GM12878 (cell line): ENCODE measurements around the gene REEP1.

ENCODE experiments used
- ESRRA ChIP-seq: IDR thresholded peaks from 2 replicates; pipeline ENCODE4 v1.6.1; 2012; ENCODE audit warnings: mild to moderate bottlenecking, low read length, improper control_type of control experiment
- NFXL1 ChIP-seq: fragments of 450-650 bp; IDR thresholded peaks from 2 replicates; pipeline ENCODE4 v1.6.1; 2017; ENCODE audit warnings: antibody characterized with exemption, mild to moderate bottlenecking, borderline replicate concordance
- POLR2A ChIP-seq: IDR thresholded peaks from 2 replicates; pipeline ENCODE4 v1.6.1; 2011; ENCODE audit warnings: low read depth, mild to moderate bottlenecking, low read length

GRCh38 chr2:86298411-86299390, 38.7 kb downstream of the REEP1 start:
- no peak for TF ChIP-seq POLR2A
- no peak for TF ChIP-seq ESRRA
- TF ChIP-seq NFXL1: no peak
